H1 (cell line): ENCODE results near the gene ZNF75A. TPM values are rescaled to one million over a fixed set of nuclear protein-coding genes. Genes with fewer than 3 reads are reported as not detected.

Source experiments
- CTCF ChIA-PET: fragments of 300-600 bp; sonication (Branson Sonifier 250); formaldehyde crosslinking; loops from one replicate; lab custom pipeline; 2021; ENCODE audit not compliant: partially characterized antibody; lab: Charles Lee
- POLR2A ChIA-PET: fragments of 300-600 bp; sonication (Branson Sonifier 250); formaldehyde crosslinking; loops from one replicate; lab custom pipeline; 2021; ENCODE audit warnings: inconsistent platforms; ENCODE audit not compliant: partially characterized antibody; lab: Charles Lee
- DNase-seq, 2 experiments: peaks; one replicate each; pipeline versions ENCODE4 v3.0.0 to v3.0.0-alpha.2; 2010 to 2022; ENCODE audit warnings: low spot score in 2 of 2, low read depth in 1 of 2, mixed read lengths in 1 of 2
- FAIRE-seq: peaks from 2 replicates; lab custom pipeline; 2011; peaks lifted over from hg19 to GRCh38; lab: Jason Lieb, UNC
- H2AFZ ChIP-seq: 2 replicates; pipeline ENCODE4 v1.8.1; 2012; ENCODE audit warnings: low read length, inconsistent platforms
- H2AK5ac ChIP-seq: 2 replicates; pipeline ENCODE4 v1.6.1; 2013; ENCODE audit warnings: low read depth, low read length
- H2BK120ac ChIP-seq: replicated peaks from 2 replicates; pipeline ENCODE3; 2013; ENCODE audit warnings: low read depth, low read length, inconsistent platforms
- H2BK12ac ChIP-seq: 2 replicates; pipeline ENCODE4 v1.6.1; 2013; ENCODE audit warnings: low read depth, low read length
- H2BK15ac ChIP-seq: 2 replicates; pipeline ENCODE4 v1.6.1; 2013; ENCODE audit warnings: low read length
- H2BK20ac ChIP-seq: 2 replicates; pipeline ENCODE4 v1.6.1; 2013; ENCODE audit warnings: low read length
- H2BK5ac ChIP-seq: 2 replicates; pipeline ENCODE4 v1.6.1; 2013; ENCODE audit warnings: low read depth, low read length
- H3K14ac ChIP-seq: 2 replicates; pipeline ENCODE4 v1.6.1; 2013; ENCODE audit warnings: inconsistent platforms; ENCODE audit not compliant: insufficient read length
- H3K18ac ChIP-seq: 2 replicates; pipeline ENCODE4 v1.6.1; 2013; ENCODE audit warnings: low read length; ENCODE audit errors: extremely low read depth
- H3K23ac ChIP-seq: 2 replicates; pipeline ENCODE4 v1.6.1; 2013; ENCODE audit warnings: inconsistent platforms; ENCODE audit not compliant: insufficient read length
- H3K23me2 ChIP-seq: 2 replicates; pipeline ENCODE4 v1.6.1; 2013; ENCODE audit warnings: low read depth, low read length
- H3K27ac ChIP-seq: 2 replicates; pipeline ENCODE4 v1.6.1; 2011; ENCODE audit warnings: low read depth, low read length, inconsistent platforms
- H3K27me3 ChIP-seq, 4 experiments: replicated peaks in 1 of 4; 1 replicate in 1 of 4; 2 replicates in 3 of 4; pipeline versions ENCODE4 v1.6.1 to v1.8.1; 2011 to 2013; ENCODE audit warnings: low read length in 3 of 4, mild to moderate bottlenecking in 3 of 4, inconsistent platforms in 2 of 4, mixed read lengths in 2 of 4, moderate library complexity in 1 of 4; ENCODE audit not compliant: control insufficient read depth in 3 of 4, insufficient read depth in 3 of 4; ENCODE audit errors: extremely low read depth in 1 of 4
- H3K36me3 ChIP-seq, 4 experiments: 2 replicates each; pipeline versions ENCODE4 v1.6.1 to v1.8.1; 2011 to 2013; ENCODE audit warnings: mild to moderate bottlenecking in 4 of 4, low read length in 3 of 4, moderate library complexity in 2 of 4, control low read depth in 1 of 4, inconsistent platforms in 1 of 4; ENCODE audit not compliant: insufficient read depth in 4 of 4, control insufficient read depth in 2 of 4
- H3K4ac ChIP-seq: replicated peaks from 2 replicates; pipeline ENCODE3; 2013; ENCODE audit warnings: low read length, low read depth, mixed read lengths, inconsistent platforms; ENCODE audit not compliant: insufficient read length
- H3K4me1 ChIP-seq, 4 experiments: replicated peaks in 1 of 4; 1 replicate in 1 of 4; 2 replicates in 3 of 4; pipeline versions ENCODE4 v1.6.1 to v1.8.1; 2011 to 2013; ENCODE audit warnings: low read length in 3 of 4, inconsistent platforms in 2 of 4, mixed read lengths in 1 of 4; ENCODE audit not compliant: insufficient read depth in 4 of 4, control insufficient read depth in 3 of 4
- H3K4me2 ChIP-seq, 2 experiments: 2 replicates each; pipeline versions ENCODE4 v1.6.1 to v1.8.1; 2011 to 2013; ENCODE audit warnings: low read depth in 2 of 2, low read length in 2 of 2, control low read depth in 1 of 2, inconsistent platforms in 1 of 2, mild to moderate bottlenecking in 1 of 2; ENCODE audit not compliant: insufficient read depth in 1 of 2
- H3K4me3 ChIP-seq, 4 experiments: fragments of 200-600, 300-600 bp in 1 of 4; sonication (generic), shearing (Covaris generic), sonication (Bioruptor Twin) in 1 of 4; 2 replicates each; pipeline versions ENCODE4 v1.5.1 to v1.8.1; 2011 to 2016; ENCODE audit warnings: low read length in 4 of 4, low read depth in 3 of 4, control low read depth in 2 of 4, inconsistent platforms in 2 of 4, mild to moderate bottlenecking in 2 of 4, mixed read lengths in 1 of 4, moderate library complexity in 1 of 4; ENCODE audit not compliant: insufficient read depth in 2 of 4; ENCODE audit errors: extremely low read depth in 1 of 4
- H3K56ac ChIP-seq: replicated peaks from 2 replicates; pipeline ENCODE3; 2013; ENCODE audit warnings: low read depth, mild to moderate bottlenecking, mixed read lengths, low read length, inconsistent platforms; ENCODE audit not compliant: insufficient read length
- H3K79me1 ChIP-seq: 2 replicates; pipeline ENCODE4 v1.6.1; 2013; ENCODE audit warnings: low read depth, low read length, control low read depth
- H3K79me2 ChIP-seq, 2 experiments: 2 replicates each; pipeline versions ENCODE4 v1.6.1 to v1.8.1; 2012 to 2013; ENCODE audit warnings: low read length in 2 of 2, mild to moderate bottlenecking in 2 of 2, inconsistent platforms in 1 of 2; ENCODE audit not compliant: insufficient read depth in 2 of 2, control insufficient read depth in 1 of 2
- H3K9ac ChIP-seq, 4 experiments: replicated peaks in 1 of 4; 1 replicate in 1 of 4; 2 replicates in 3 of 4; pipeline versions ENCODE4 v1.6.1 to v1.8.1; 2011 to 2013; ENCODE audit warnings: low read depth in 3 of 4, low read length in 3 of 4, control low read depth in 2 of 4, mild to moderate bottlenecking in 2 of 4, moderate library complexity in 2 of 4, inconsistent platforms in 1 of 4; ENCODE audit errors: extremely low read depth in 1 of 4
- H3K9me3 ChIP-seq, 2 experiments: 2 replicates each; pipeline versions ENCODE4 v1.6.1 to v1.8.1; 2012 to 2013; ENCODE audit warnings: mild to moderate bottlenecking in 2 of 2, moderate library complexity in 2 of 2, control low read depth in 1 of 2, inconsistent platforms in 1 of 2, low read depth in 1 of 2, low read length in 1 of 2, mixed read lengths in 1 of 2; ENCODE audit not compliant: insufficient read depth in 2 of 2
- H4K20me1 ChIP-seq, 2 experiments: replicated peaks in 1 of 2; 2 replicates each; pipeline versions ENCODE3 to v1.8.1; 2011 to 2013; ENCODE audit warnings: inconsistent platforms in 2 of 2, low read length in 2 of 2, mild to moderate bottlenecking in 1 of 2; ENCODE audit not compliant: insufficient read depth in 2 of 2, control insufficient read depth in 1 of 2
- H4K5ac ChIP-seq: 2 replicates; pipeline ENCODE4 v1.6.1; 2013; ENCODE audit warnings: low read length, low read depth, mixed read lengths, inconsistent platforms; ENCODE audit not compliant: insufficient read length
- H4K8ac ChIP-seq: 2 replicates; pipeline ENCODE4 v1.8.0; 2013; ENCODE audit warnings: mild to moderate bottlenecking, moderate library complexity, low read length, inconsistent platforms; ENCODE audit not compliant: insufficient read depth; ENCODE audit errors: extremely low read depth
- H4K91ac ChIP-seq: replicated peaks from 2 replicates; pipeline ENCODE3; 2013; ENCODE audit warnings: low read length, mixed read lengths, inconsistent platforms; ENCODE audit not compliant: insufficient read length
- ASH2L ChIP-seq: fragments of 200-600, 300-600 bp; sonication (generic); IDR thresholded peaks from one replicate; pipeline ENCODE4 v1.7.1; 2017; ENCODE audit warnings: low read length
- BCL11A ChIP-seq, 2 experiments: IDR thresholded peaks; one replicate each; pipeline ENCODE4 v1.6.1; 2011; ENCODE audit warnings: low read depth in 2 of 2, low read length in 2 of 2, mild to moderate bottlenecking in 2 of 2
- FOSL1 ChIP-seq: IDR thresholded peaks from 2 replicates; pipeline ENCODE4 v1.6.1; 2011; ENCODE audit warnings: mild to moderate bottlenecking, low read depth, low read length, moderate library complexity; ENCODE audit not compliant: insufficient read depth
- GTF2F1 ChIP-seq: IDR thresholded peaks from 2 replicates; pipeline ENCODE4 v1.6.1; 2012; ENCODE audit warnings: low read depth, low read length, improper control_type of control experiment, borderline replicate concordance
- NRF1 ChIP-seq: IDR thresholded peaks from 2 replicates; pipeline ENCODE4 v1.6.1; 2011; ENCODE audit warnings: mild to moderate bottlenecking, low read depth, low read length, improper control_type of control experiment
- RAD21 ChIP-seq, 2 experiments: IDR thresholded peaks in 1 of 2; conservative IDR thresholded peaks in 1 of 2; 2 replicates each; pipeline ENCODE4 v1.6.1; 2011; ENCODE audit warnings: low read depth in 2 of 2, low read length in 2 of 2, improper control_type of control experiment in 1 of 2, inconsistent platforms in 1 of 2, mild to moderate bottlenecking in 1 of 2, moderate library complexity in 1 of 2
- SP2 ChIP-seq: IDR thresholded peaks from 2 replicates; pipeline ENCODE4 v1.6.1; 2012; ENCODE audit warnings: mild to moderate bottlenecking, low read length, inconsistent platforms
- TAF1 ChIP-seq: IDR thresholded peaks from 2 replicates; pipeline ENCODE4 v1.6.1; 2011; ENCODE audit warnings: mild to moderate bottlenecking, low read depth, low read length
- TCF12 ChIP-seq: IDR thresholded peaks from 2 replicates; pipeline ENCODE4 v1.6.1; 2011; ENCODE audit warnings: low read depth, mild to moderate bottlenecking, low read length
- WGBS, 2 experiments: shearing (Covaris generic) in 1 of 2; methylation state at CpG; one replicate each; pipeline versions ENCODE4 v1.1.6 to v1.1.7; 2013 to 2015; ENCODE audit warnings: low lambda C conversion rate in 2 of 2, mixed read lengths in 2 of 2, inconsistent platforms in 1 of 2, low coverage in 1 of 2, missing lambda C conversion rate in 1 of 2; ENCODE audit not compliant: insufficient replicate concordance in 2 of 2, insufficient coverage in 1 of 2, insufficient read length in 1 of 2; ENCODE audit errors: extremely low coverage in 1 of 2, missing lambda C conversion rate in 1 of 2; 5-methylcytosine and 5-hydroxymethylcytosine counted together
- polyA plus RNA-seq, 7 experiments: library from polyadenylated mRNA; depleted of rRNA in 3 of 7; stranded (reverse) in 5 of 7; unstranded in 2 of 7; fragments of >200 nt in 5 of 7; fragments of 200-250 nt in 2 of 7; gene quantifications; 1 replicate in 5 of 7; 2 replicates in 1 of 7; 4 replicates in 1 of 7; pipeline versions ENCODE4 v1.2.1 to v1.2.3, GENCODE V29; 2011 to 2013; ENCODE audit warnings: missing spikeins in 2 of 7, mixed read lengths in 2 of 7
- total RNA-seq: library from RNA; stranded (reverse); fragmentation: NEBNext Ultra II Directional; extraction: Animal tissue kit (Norgen Biotek cat#: 25700); gene quantifications from 2 replicates; pipeline ENCODE4 v1.2.1, GENCODE V29; 2021
- TF ChIP-seq, protein P1 (sequence below): IDR thresholded peaks from 2 replicates; pipeline ENCODE4 v1.6.1; 2011; ENCODE audit warnings: low read length, improper control_type of control experiment

Gene ZNF75A
- total and polyA plus RNA-seq, 2 of the 8 experiments (the other 6 are each of a cell fraction or from before 2014, with no cell fraction given): 9.3 to 30.0 TPM

DNA sequence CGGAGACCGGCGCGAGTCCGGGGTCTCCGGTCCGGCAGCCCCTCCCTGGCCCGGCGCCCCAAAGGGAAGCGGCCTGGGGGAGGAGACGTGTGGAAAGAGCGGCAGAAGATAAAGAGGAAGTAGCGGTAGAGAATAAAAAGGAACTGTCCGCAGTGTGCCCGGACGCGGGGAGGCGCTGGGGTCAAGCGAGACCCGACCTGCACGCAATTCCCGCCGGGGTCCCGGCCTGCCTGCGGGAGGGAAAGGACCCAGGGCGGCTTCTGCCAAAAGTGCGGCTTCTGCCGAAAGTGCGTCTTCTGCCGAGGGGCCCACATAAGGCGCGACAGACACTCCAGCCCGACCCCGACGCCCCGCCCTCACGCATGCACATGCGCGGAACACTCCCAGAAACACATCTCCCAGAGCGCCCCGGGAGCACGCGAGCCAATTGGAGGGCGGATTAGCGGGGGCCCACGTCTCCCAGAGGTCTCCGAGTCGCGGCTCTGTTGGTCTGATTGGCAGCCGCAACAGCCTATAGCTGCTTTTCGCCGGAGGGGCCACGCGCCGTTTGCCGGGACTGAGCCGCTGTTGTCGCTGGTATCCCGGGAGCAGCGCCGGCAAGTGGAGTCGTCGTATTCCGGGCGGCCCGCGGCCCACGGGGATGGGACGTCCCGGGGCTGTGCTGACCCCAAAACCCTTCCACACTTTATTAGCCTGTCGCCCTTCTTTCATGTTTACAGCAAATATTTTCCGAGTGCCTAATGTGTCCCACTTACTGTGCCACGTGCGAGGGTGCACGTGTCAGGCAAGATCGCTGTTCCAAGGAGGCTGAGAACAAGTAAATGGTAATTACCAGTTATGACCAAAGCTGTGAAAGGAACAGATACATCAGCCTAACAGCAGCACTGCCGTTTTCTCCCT lies 40.9 kb upstream of the ZNF75A start:
- WGBS, 2 experiments: 41% methylated on average over 43 of the region's 77 CpGs; no CpG with 5 or more reads in 1 of the 2 experiments
- peak overlapping the region; percentile 31 to 67 (median 32) for H3K4me3 ChIP-seq
- no peaks in the 10 kb centered on the region for H3K79me2 ChIP-seq
- H2BK120ac ChIP-seq: no peak overlapping the region
- POLR2A ChIA-PET: interaction anchor here (0.6 to 6.3 kb wide), 9 partner anchors 10 to 199 kb away, joined by 3 to 53 read pairs (median 3); partner anchors contain the start of genes ZNF174, ZNF263 and ZSCAN32
- no peak overlapping the region for H3K4ac ChIP-seq
- no peaks in the 10 kb centered on the region for H4K20me1 ChIP-seq
- H3K4me2 ChIP-seq: peak overlapping the region; percentile 53 to 63
- H2BK12ac ChIP-seq: no peak overlapping the region
- no peaks in the 10 kb centered on the region for H3K4me1 ChIP-seq
- no peak overlapping the region for H3K23ac ChIP-seq
- H2BK15ac ChIP-seq: no peak overlapping the region
- DNase-seq (peak; percentile 91 to 95), FAIRE-seq (no peak)
- H3K27ac ChIP-seq: no peak overlapping the region
- no peaks in the 10 kb centered on the region for H3K36me3 ChIP-seq
- peak overlapping the region; percentile 84 for H4K91ac ChIP-seq
- H4K5ac ChIP-seq: no peak overlapping the region
- no peaks in the 10 kb centered on the region for H3K27me3 ChIP-seq
- 0 out of 7 replicates have a peak overlapping the region, but pooled peaks of 1 of the 4 experiments have one; percentile 10 for H3K9ac ChIP-seq
- H2AK5ac ChIP-seq: no peak overlapping the region
- H2BK5ac ChIP-seq: no peak overlapping the region
- H2BK20ac ChIP-seq: no peak overlapping the region
- no peak overlapping the region for H3K14ac ChIP-seq
- H3K18ac ChIP-seq: no peak overlapping the region; the same call in 1 of the 2 replicates
- no peaks in the 10 kb centered on the region; the same call in 1 of the 2 replicates for H3K23me2 ChIP-seq
- H2AFZ ChIP-seq: peak overlapping the region; percentile 9; the same call in 1 of the 2 replicates
- peaks cover 0 to 5% of the 10 kb centered on the region in 2 experiments; a peak in 2 of 4 replicates for H3K9me3 ChIP-seq
- CTCF ChIA-PET: interaction anchor here (0.6 to 1.7 kb wide), 3 partner anchors 9 to 81 kb away, joined by 3 to 4 read pairs (median 3); no protein-coding TSS in a partner anchor
- no peak overlapping the region for H3K56ac ChIP-seq
- no peaks in the 10 kb centered on the region for H3K79me1 ChIP-seq
- H4K8ac ChIP-seq: peak overlapping the region; percentile 62
- TF ChIP-seq RAD21 (IDR thresholded peaks at IDR 0.05 in 1 of 2, conservative IDR thresholded peaks at IDR 0.05 in 1 of 2; ENCODE audit: low read depth in 2 of 2, low read length in 2 of 2) (peak; percentile 22 to 23; a peak in 2 of 4 replicates), ASH2L (no peak), NRF1 (peak; percentile 44), BCL11A (IDR thresholded peaks at IDR 0.05; ENCODE audit: low read depth in 2 of 2, low read length in 2 of 2) (no peak), FOSL1 (no peak), TCF12 (no peak), TAF1 (0 out of 2 replicates have a peak, but pooled peaks have one; percentile 13), GTF2F1 (no peak), SP2 (peak; percentile 41; the same call in 1 of the 2 replicates)
- TF ChIP-seq, protein P1, sequence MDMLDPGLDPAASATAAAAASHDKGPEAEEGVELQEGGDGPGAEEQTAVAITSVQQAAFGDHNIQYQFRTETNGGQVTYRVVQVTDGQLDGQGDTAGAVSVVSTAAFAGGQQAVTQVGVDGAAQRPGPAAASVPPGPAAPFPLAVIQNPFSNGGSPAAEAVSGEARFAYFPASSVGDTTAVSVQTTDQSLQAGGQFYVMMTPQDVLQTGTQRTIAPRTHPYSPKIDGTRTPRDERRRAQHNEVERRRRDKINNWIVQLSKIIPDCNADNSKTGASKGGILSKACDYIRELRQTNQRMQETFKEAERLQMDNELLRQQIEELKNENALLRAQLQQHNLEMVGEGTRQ: no peak
